NCI-H187 treated with DMSO at 0.1 percent for 48 hours (cell line): ENCODE data around the gene PSD4.

Source experiments
- DNase-seq: peaks from one replicate; lab custom pipeline; 2025; lab: John Stamatoyannopoulos, UW

Gene PSD4

GRCh38 chr2:113173542-113174375, at the start of gene PSD4:
TSS of gene PSD4 (plus strand) at chr2:113173971. CDS start at chr2:113182457, 8,486 bp downstream.
- no peak for DNase-seq

- DNase-seq, result no peak
Observed at GRCh38 chr2:113124181-113124961, 49.4 kb upstream of the PSD4 start.

GRCh38 chr2:113124984-113125855, 48.6 kb upstream of the PSD4 start:
- no peak for DNase-seq

- no peak for DNase-seq
Observed at GRCh38 chr2:113126845-113127645, 46.7 kb upstream of the PSD4 start, which contains the start of gene IL1RN. TSS of gene IL1RN (plus strand) at chr2:113127598. CDS start at chr2:113127625, 27 bp downstream.

- no peak for DNase-seq
Observed at GRCh38 chr2:113127646-113128570, 45.9 kb upstream of the PSD4 start.

- DNase-seq, result no peak
Observed at GRCh38 chr2:113129519-113130078, 44.2 kb upstream of the PSD4 start.

- no peak for DNase-seq
Observed at GRCh38 chr2:113131352-113132185, 42.2 kb upstream of the PSD4 start.

- DNase-seq, result no peak
Observed at GRCh38 chr2:113132414-113133021, 41.3 kb upstream of the PSD4 start.

GRCh38 chr2:113133704-113134598, 39.8 kb upstream of the PSD4 start:
- no peak for DNase-seq

- DNase-seq, result no peak
Observed at GRCh38 chr2:113134717-113135116, 39.1 kb upstream of the PSD4 start.

- DNase-seq, result no peak
Observed at GRCh38 chr2:113135317-113135716, 38.5 kb upstream of the PSD4 start.

GRCh38 chr2:113136828-113137775, 36.7 kb upstream of the PSD4 start:
- no peak for DNase-seq

- no peak for DNase-seq
Observed at GRCh38 chr2:113137827-113138226, 35.9 kb upstream of the PSD4 start.

- no peak for DNase-seq
Observed at GRCh38 chr2:113138428-113139322, 35.1 kb upstream of the PSD4 start.

- no peak for DNase-seq
Observed at GRCh38 chr2:113141451-113141850, 32.3 kb upstream of the PSD4 start.
